Measurements from ENCODE around the gene PDE4B.
"Not testable (repeated sequence)": the region's sequence is repeated elsewhere in the genome, so short reads cannot be mapped to it uniquely, and the experiment has no call there.

PDE4B gene

DNA sequence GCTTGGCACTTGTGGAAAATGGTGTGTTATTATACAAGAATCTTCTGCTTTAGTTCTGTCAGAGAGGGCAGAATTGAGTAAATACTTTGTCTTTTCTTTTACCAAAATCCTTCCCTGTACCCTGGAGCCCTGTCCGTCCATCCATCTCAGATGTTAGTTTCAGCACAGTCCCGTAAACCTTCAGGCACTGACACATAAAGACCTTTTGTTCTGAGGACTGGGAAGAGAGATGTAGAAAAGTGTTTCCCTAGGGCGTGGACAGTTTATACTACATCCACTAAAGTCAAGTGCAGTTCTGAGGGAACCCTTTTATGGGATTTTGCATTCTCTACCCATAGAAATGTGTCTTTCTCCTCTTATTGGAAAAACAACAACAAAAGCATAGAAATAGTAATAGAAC lies 162.4 kb downstream of the PDE4B start:
- DNase-seq (ENCODE audit: low spot score): no peak

DNA sequence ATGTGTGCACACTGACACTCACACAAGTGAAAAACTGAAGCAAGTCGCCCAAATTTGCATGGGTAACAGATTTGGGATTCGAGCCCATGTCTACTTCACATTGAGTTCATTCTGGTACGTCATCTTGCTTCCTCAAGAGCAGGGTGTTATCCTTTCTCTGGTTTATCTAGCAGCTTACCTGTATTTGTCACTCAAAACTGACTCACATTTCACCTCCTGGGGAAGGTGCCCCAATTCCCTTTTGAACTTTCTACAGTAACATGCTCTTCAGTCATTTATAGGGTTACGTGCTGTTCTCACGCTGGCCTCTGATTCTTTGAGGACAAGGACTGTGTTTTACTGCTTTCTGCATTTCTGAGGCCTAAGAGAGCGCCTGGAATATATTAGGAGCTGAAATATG lies 162.8 kb downstream of the PDE4B start:
- no peak for DNase-seq (ENCODE audit: low spot score)

DNA sequence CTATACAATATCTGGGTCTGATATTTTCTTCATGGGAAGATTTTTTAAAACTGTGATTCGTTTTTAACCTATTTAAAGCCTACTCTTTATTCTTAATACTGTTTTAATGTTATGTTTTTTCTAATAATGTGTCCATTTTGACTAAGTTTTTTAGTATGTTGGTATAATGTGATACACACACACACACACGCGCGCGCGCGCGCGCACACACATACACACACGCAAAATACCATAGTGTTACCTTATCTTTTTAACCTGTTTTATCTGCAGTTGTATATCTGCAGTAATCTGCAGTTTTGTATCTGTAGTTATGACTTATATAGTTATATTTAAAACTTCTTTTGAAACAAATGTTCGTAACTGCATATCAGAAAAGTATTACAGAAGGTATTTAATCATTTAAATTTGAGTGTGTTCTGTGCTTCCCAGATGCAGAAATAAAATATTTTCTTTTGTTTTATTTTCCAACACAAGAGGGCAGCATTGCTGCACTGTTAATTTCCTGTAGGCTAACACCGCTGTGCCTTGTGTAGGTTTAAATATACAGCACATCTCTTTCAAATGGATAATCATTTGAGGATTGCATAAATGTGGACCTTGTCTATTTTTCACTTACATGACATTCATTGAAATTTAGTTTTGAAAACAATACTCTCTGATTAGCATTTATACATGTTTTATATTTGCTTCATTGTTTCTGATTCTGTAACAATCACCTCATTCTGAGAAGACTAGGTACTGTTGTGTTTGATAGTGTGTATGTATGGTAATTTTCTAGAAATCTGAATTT lies 166.1 kb downstream of the PDE4B start:
- peak; percentile 59 for DNase-seq (ENCODE audit: low spot score)

DNA sequence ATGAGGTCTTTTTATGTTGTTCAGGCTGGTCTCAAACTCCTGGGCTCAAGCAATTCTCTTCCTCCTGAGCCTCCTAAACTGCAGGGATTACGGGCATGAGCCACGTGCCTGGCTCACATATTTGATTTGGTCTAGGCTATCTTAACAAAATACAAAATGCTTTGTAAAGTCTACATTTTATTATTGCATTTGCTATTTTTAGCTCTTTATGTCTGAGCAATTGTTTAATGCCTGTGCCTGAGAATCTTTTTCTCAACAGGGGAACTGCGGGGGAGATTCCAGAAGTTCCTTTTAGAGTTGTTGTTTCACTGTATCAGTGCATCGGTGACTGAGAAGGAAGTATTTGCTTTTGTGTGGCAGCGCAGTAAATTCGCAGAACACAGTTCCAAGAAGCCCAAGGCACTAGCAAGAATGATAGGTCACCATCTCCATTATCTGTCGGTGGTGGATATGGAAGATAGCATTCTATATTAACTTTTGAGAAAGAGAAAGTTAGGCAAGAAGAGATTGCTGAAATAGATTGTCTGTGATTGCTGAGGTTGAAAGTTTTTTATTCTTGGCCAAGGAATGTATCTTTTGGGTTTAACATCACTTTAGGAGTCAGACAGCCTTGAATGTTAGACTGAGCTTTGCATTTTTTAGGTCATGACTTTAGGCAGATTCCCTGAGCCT lies 167.3 kb downstream of the PDE4B start:
- DNase-seq (ENCODE audit: low spot score): no peak

DNA sequence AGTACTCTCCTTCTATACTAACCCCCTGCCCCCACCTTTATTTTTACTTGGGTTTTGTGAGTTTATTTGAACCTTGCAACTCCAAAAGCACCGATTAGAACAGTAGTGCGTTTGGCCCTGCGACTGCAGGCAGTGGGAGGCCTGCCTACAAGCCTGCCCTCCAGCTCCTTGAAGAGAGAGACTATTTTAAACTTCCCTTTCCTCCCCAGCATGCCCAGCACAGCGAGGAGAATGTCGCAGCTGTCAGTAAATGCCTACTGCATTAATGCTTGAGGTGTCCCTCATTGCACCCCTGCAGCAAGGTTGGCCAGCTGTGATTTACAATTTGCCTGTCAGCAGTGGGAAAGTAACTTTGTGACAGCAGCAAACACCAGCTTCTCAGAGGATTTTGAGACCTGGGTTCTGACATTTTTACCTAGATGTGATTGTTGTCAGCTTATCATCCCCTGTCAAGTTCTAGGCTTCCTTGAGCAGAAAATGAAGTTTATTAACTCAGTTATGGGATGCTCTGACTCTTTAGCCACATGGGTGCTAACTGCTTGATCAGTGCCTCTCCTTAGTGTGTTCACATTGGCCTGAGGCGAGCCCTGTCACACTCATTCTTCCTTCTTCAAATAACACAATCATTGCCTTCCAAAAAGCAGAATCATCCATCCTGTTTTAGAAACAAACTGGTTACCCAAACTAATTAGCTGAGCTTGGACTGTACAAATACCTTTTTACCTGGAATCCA lies 170.6 kb downstream of the PDE4B start:
- no peak for DNase-seq (ENCODE audit: low spot score)

DNA sequence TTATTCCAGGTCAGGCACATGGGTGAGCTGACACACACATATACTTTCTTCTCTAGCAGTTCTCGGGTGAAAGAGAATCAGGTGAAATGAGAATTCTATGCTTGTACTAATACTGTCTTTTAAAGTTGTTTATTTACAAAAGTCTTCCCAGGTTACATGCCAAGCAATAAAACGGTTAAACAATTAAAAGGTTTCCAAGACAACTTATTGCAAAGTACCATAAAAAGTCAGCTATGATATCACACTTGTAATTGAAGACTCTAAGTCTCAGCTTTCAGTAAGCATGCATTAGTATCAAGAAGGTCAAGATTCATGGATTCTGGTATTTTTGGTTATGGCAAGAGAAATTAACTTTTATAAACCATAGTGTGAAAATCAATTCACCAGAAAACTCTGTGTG lies 171.4 kb downstream of the PDE4B start:
- no peak for DNase-seq (ENCODE audit: low spot score)

DNA sequence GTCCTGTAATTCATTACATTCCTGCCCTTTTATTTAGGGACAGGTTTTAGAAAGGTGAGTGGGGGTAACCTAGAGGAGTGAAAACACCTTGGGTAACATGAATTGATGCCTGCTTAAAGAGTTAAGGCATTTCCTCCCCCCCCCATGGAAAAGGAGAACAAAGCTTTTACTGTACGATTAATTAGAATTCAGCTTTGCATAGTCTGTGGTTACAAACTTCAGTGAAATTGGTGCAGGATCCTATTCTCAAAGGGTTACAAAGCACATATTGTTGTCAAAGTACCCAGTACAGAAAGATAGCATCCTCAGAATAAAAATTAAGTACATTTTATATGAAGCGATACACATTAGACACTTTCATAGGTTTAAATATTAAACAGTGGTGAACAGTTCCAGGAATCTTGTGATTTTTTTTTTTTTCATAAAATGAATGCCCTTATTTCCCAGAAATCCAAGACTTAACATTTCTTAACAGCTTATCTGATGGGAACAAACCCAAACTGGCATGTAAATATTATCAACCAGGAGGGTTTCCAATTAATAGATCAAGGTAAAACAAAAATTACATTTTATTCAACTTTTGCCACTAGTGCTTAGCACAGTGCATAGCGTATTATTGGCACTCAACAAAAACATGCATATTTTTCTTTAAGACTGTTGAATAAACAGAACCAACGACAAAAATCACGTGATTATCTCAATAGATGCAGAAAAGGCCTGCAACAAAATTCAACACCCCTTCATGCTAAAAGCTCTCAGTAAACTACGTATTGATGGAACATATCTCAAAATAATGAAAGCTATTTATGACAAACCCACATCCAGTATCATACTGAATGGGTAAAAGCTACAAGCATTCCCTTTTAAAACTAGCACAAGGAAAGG lies 172.7 kb downstream of the PDE4B start:
- DNase-seq (ENCODE audit: low spot score): no peak

DNA sequence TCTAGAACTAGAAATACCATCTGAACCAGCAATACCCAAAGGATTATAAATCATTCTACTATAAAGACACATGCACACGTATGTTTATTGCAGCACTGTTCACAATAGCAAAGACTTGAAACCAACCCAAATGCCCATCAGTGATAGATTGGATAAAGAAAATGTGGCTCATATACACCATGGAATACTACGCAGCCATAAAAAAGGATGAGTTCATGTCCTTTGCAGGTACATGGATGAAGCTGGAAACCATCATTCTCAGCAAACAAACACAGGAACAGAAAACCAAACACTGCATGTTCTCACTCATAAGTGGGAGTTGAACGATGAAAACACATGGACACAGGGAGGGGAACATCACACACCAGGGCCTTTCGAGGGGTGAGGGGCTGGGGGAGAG lies 174.8 kb downstream of the PDE4B start:
- DNase-seq (ENCODE audit: low spot score): not testable (repeated sequence)

DNA sequence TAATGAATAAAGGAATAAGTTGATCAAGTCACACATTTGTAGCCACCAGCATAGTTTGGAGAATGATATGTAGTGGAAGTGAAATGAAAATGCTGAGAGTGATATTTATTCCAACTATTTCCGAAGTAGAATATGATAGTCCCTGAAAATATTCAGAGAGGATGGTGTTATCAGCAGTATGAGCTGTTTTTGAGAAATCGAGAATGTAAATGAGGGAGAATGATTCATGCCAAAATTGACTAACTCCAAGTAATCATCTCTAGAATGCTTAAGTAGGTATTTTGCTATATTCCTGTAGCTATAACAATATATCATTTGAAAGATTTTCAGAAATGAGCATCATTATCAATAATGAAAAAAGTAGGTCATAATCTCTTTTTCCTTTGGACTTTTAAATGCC lies 178.9 kb downstream of the PDE4B start:
- no peak for DNase-seq (ENCODE audit: low spot score)

DNA sequence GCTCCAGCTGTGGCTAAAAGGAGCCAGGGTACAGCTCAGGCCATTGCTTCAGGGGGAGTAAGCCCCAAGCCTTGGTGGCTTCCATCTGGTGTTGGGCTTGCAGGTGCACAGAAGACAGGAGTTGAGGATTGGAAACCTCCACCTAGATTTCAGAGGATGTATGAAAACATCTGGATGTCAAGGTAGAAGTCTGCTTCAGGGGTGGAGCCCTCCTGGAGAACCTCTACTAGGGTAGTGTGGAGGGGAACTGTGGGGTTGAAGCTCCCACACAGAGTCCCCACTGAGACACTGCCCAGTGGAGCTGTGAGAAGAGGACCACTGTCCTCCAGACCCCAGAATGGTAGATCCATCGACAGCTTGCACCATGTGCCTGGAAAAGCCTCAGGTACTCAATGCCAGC lies 183.0 kb downstream of the PDE4B start:
- DNase-seq (ENCODE audit: low spot score): no peak

DNA sequence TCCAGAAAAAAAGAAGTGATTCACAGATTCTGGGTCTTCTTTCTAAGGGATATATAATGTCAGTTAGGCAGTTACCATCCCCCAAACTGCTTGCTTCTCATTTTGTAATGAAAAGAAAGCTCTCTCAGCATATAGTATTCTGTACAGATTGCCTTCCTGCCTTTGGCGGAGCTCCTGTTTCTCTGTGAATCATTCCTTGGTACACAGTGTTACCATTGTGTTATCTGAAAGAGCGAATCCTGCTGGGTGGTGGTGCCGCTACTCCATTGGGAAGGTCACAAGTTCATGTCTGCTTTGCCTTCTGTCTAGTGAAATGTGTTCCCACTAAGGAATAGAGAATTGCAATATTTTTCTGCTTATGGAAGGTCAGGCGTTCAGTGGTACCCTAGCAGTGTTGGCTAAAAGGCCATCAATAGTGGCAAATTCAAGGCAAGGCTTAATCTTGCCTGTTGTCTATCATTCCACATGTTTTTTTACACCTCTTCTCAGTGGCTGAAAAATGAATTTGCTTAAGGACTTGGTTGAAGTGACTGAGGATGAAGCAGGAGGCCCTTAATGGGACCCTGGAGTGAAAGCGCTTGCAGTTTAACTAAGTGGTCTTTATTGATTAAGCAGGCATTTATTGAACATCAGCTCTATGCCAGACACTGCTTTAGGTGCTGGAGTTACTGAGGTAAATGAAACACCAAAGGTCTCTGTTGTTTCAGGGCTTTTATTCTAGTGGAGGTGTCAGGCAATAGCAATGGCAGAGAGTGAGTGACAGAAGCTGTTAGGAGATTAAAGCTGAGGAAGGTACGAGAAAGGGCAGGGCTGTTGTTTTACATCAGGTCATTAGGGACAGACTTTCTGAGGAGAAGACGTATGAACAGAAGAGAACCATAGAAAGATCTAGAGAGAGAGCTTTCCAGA lies 186.7 kb downstream of the PDE4B start:
- DNase-seq (ENCODE audit: low spot score): no peak

DNA sequence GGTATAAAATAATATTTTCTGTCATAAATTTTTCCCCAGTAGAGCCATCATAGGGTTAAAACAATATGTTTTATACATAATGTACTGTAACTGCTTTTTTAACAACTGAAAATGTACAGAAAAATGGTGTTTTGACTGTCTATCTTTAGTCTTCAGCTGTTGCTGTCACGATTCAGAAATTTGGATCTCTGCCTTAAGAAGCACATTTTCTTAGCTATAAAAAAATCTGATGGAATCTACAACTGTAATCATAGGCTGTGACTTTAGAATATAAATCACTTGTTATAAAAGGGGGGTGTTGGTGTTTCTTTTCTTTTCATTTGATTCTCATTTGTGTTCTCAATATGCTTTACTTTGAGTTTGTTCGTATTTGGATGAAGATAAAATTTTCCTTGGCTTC lies 187.5 kb downstream of the PDE4B start:
- no peak for DNase-seq (ENCODE audit: low spot score)

DNA sequence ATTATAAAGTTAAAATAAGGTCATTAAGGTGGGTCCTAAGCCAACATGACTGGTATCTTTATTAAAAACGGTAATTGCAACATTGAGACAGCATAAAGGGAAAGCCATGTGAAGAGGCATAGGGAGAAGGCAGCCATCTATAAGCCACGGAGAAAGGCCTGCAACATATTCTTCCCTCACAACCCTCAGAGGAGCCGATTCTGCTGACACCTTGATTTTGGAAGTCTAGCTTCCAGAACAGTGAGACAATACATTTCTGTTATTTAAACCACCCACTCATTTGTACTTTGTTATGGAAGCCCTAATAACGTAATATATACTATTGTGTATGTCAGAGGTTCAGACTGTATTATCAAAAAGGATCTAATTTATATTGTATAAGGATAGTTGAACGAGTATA lies 190.8 kb downstream of the PDE4B start:
- no peak for DNase-seq (ENCODE audit: low spot score)

DNA sequence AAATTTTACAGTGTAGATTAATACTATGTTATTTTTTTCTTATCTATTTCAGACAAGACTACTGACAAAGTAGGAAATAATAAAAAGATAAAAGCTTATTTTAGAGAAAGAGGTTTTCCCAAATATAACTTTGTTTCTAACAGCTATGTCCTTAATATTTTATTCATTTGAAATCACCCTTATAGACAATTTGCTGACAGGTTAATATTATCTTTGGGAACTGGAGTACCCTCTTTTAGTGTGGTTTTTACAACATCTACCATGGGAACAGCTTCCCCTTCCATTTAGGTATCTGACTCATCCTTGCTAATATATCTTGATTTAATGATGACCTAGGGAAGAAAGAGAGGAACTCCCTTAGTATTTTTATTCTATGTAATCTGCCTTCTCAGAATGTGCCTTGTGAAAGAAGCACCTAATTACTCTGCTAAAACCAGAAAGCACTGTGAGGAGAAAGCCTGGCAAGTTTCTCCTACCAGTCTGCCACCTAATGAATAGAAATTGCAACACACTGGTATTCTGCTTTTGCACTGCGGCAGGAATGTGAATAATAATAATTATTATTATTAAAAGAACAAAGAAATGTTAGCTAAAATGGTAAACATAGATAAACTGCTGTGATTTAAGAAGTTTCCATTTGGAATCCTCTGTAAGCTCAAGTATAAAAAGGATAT lies 192.8 kb downstream of the PDE4B start:
- DNase-seq (ENCODE audit: low spot score): no peak

DNA sequence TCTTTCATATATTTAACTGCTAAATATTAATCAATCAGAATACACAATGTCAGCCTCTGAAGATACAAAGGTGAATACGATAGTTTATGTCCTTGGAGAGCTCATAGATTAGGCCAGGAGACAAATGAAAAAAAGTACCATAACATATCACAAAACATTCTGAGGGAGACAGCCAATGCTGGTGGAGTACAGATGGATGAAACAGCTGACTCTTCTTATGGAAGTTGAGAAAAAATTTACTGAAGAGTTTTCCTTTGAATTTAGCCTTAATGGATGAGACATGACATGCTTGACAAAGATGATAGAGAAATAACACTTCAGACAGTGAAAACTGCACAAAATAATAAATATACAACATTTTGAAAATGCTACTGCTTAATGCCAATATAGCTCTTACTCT lies 193.5 kb downstream of the PDE4B start:
- DNase-seq (ENCODE audit: low spot score): no peak

DNA sequence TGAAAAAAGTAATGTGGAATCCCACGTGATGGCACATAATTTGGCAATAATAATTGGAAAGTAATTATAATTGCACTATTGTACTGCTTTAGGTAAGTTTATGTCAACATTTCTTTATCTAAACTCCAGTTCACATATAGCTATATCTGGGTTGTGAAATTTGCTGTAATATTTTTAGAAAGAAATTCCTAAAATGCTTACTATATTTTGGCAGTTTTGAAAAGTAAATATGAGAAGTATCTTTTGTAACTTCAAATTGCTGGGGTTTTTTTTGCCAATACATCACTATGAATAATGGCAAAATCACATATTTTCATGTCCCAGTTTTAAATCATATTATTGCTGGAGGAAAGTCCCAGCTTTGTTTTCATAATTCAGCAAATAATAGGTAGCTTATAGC lies 197.5 kb downstream of the PDE4B start:
- DNase-seq (ENCODE audit: low spot score): no peak

DNA sequence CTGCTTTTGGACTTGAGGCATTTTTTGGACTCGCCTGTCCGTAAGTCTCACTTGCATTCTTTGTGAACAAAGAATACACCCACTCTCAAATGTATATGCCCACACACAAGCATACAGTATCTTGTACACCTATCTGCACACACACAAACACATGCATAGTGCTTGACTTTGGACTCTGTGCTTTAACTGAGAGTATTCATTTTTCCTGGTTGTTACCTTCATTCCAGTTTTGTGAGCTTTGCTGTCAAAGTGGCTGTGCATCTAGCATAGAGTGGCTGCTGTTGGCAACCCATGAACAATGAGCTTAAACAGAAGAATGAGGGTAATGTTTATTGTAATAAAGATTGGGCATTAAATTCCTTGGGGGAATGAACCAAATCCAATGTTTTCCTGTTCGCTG lies 199.0 kb downstream of the PDE4B start:
- no peak for DNase-seq (ENCODE audit: low spot score)

DNA sequence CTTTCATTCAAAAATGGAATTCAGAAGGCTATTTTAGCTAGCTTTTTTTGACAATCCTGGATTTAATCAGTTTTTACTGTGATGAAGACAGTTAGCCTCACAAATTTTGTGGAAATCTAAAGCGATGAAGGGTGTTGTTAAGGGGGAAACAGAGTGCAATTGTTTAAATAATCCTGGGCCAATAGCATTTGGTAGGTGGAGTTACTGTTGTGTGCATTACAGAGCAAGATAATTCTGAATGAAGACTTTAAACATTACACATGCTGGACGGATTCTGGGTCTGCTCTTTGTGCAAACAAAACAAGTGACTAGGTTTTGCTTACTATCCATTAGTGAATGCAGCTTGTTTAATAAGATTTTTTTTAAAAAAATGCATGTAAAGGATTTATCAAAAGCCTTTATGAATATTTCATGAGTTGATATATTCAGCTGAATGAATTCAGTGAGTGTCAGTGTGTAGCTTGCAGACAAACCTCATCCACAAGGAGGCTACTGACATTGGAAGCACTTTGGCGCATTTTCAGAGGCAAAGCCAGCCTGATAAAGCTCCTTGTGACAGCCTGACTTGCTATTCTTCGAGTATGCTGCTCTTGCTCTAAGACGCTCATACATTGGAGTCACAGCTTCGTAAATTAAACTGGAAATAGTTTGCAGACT lies 199.6 kb downstream of the PDE4B start:
- no peak for DNase-seq (ENCODE audit: low spot score)

DNA sequence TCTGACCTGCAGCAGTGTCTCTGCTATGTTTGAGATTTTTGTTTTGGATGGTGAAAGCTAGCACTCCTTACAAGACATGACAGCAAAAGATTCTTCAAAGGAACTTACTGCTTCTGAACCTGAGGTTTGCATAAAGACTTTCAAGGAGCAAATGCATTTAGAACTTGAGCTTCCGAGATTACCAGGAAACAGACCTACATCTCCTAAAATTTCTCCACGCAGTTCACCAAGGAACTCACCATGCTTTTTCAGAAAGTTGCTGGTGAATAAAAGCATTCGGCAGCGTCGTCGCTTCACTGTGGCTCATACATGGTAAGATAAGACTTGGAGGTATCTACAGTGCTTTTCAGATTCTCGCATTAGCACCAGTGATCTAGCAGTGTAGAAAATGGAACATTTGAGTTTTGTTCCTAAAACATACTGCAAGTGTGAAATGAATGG lies 200.2 kb downstream of the PDE4B start:
- DNase-seq (ENCODE audit: low spot score): no peak

DNA sequence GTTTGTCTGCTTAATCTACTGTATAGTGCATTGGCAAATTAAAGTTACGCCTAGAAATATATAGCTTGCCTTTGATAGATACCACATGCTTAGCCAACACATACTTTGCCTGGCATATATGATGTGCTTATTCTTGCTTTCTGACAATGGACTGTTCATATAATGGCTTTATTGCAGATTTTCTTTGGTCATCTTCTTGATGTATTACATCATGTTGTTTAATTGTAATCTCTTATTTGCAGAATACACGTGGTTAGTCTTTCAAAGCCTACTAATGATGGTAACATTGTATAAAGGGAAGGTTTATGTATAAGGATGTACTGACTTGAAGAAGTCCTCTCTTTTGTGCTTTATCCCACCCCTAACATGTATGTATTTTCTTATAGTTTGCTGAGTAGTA lies 201.5 kb downstream of the PDE4B start:
- DNase-seq (ENCODE audit: low spot score): no peak

Data from RKO (cell line).